Spleen (tissue), 11 donors: Measurements from ENCODE around the gene LPCAT1. TPM values are rescaled to one million over a fixed set of nuclear protein-coding genes. Genes with fewer than 3 reads are reported as not detected.

Experiments
- DNase-seq: peaks from one replicate; pipeline ENCODE4 v3.0.0-alpha.2; 2020
- H3K27ac ChIP-seq, 8 donors: fragments of 200-600 bp; sonication (generic) in 7 of 8; 1 replicate in 4 of 8; 2 replicates in 4 of 8; pipeline versions ENCODE4 v1.5.0 to v1.8.0; 2016 to 2021; ENCODE audit warnings: inconsistent platforms in 4 of 8, mild to moderate bottlenecking in 4 of 8, moderate library complexity in 1 of 8
- H3K27me3 ChIP-seq, 7 donors: fragments of 200-600 bp; sonication (generic) in 6 of 7; replicated peaks in 1 of 7; 1 replicate in 4 of 7; 2 replicates in 3 of 7; pipeline versions ENCODE4 v1.5.0 to v1.8.0; 2016 to 2021; ENCODE audit warnings: inconsistent platforms in 3 of 7, mild to moderate bottlenecking in 1 of 7
- H3K36me3 ChIP-seq, 6 donors: fragments of 200-600 bp; sonication (generic) in 5 of 6; 1 replicate in 4 of 6; 2 replicates in 2 of 6; pipeline versions ENCODE4 v1.5.0 to v1.8.0; 2016 to 2021; ENCODE audit warnings: inconsistent platforms in 2 of 6
- H3K4me1 ChIP-seq, 6 donors: fragments of 200-600 bp; sonication (generic) in 5 of 6; 1 replicate in 3 of 6; 2 replicates in 3 of 6; pipeline versions ENCODE4 v1.5.0 to v1.8.0; 2016 to 2021; ENCODE audit warnings: inconsistent platforms in 3 of 6
- H3K4me3 ChIP-seq, 8 donors: fragments of 200-600 bp; sonication (generic) in 7 of 8; 1 replicate in 4 of 8; 2 replicates in 4 of 8; pipeline versions ENCODE4 v1.5.0 to v1.8.0; 2016 to 2021; ENCODE audit warnings: inconsistent platforms in 4 of 8, mild to moderate bottlenecking in 4 of 8, moderate library complexity in 2 of 8
- H3K9me3 ChIP-seq, 8 donors: fragments of 200-600 bp; sonication (generic) in 7 of 8; 1 replicate in 4 of 8; 2 replicates in 4 of 8; pipeline versions ENCODE4 v1.5.0 to v1.8.0; 2016 to 2021; ENCODE audit warnings: inconsistent platforms in 4 of 8
- CTCF ChIP-seq, 11 experiments: fragments of 200-600 bp in 7 of 11; fragments of 450-650 bp in 4 of 11; sonication (generic) in 4 of 11; IDR thresholded peaks in 8 of 11; conservative IDR thresholded peaks in 3 of 11; 1 replicate in 7 of 11; 2 replicates in 4 of 11; pipeline versions ENCODE4 v1.4.0 to v1.8.0; 2016 to 2021; ENCODE audit warnings: antibody characterized with exemption in 11 of 11, inconsistent platforms in 4 of 11, mild to moderate bottlenecking in 1 of 11
- POLR2A ChIP-seq, 3 donors: fragments of 450-650 bp; IDR thresholded peaks; one replicate each; pipeline ENCODE4 v1.5.1; 2017; ENCODE audit warnings: antibody characterized with exemption in 3 of 3, mild to moderate bottlenecking in 1 of 3
- POLR2AphosphoS5 ChIP-seq, 3 donors: sonication (generic); formaldehyde crosslinking; IDR thresholded peaks; one replicate each; pipeline ENCODE4 v1.5.1; 2017; ENCODE audit warnings: antibody characterized with exemption in 3 of 3
- WGBS, 5 donors: extraction: QIAGEN DNeasy Blood & Tissue Kit in 3 of 5; methylation state at CpG; one replicate each; pipeline versions ENCODE4 v1.1.5 to v1.1.7; 2013 to 2018; 5-methylcytosine and 5-hydroxymethylcytosine counted together
- intact Hi-C: fragments of 100-400 bp; cut with DNase I; formaldehyde crosslinking; loops from one replicate; pipeline ENCODE4 v1.15.0; 2023; ENCODE audit warnings: low total_unique reads
- polyA plus RNA-seq, 3 donors: library from polyadenylated mRNA; stranded (reverse); fragments of 200-250 nt; gene quantifications; one replicate each; pipeline ENCODE4 v1.2.1, GENCODE V29; 2013
- total RNA-seq, 7 donors: library from RNA; depleted of rRNA in 3 of 7; stranded (reverse); fragments of >200 nt in 3 of 7; fragmentation: NEBNext Ultra II Directional in 4 of 7; extraction: Animal tissue kit (Norgen Biotek cat#: 25700) in 4 of 7; gene quantifications; one replicate each; pipeline versions ENCODE4 v1.1.0 to v1.2.1, GENCODE V29; 2016 to 2021
- donor health status: healthy with polysubstance abuse.
- donor health status: DM: no; HTN: no; CAD: no; lungs with moderate emphysema.
- donor health status: DM: no; HTN: no; CAD: no.
- donor health status: Bipolar disorder and iron deficiency.
- donor health status: healthy.
- donor health status: DM: no; HTN: no; CAD: no.
- donor health status: DM: yes; HTN: yes; CAD: no.

LPCAT1 gene
- total and polyA plus RNA-seq, 10 donors, result 52.2 to 322 (median 174) TPM

GRCh38 chr5:1498623-1499416 is 24.9 kb downstream of the LPCAT1 start:
- Histone ChIP-seq H3K27ac (peak overlapping the region; percentile 27 to 96 (median 91)), H3K4me3 (peak overlapping the region in 1 of 8 donors; percentile 57), H3K9me3 (no peaks in the 10 kb centered on the region), H3K36me3 (peaks cover 0 to 68% (median 10%) of the 10 kb centered on the region in 6 donors), H3K27me3 (no peaks in the 10 kb centered on the region), H3K4me1 (peaks cover 56 to 100% (median 99%) of the 10 kb centered on the region in 6 donors)
- no peak for DNase-seq
- intact Hi-C loops, result no loop called here
- 67 to 83% (median 70%) methylated on average over 17 of the region's 17 CpGs for WGBS, 5 donors
- no peak for TF ChIP-seq POLR2A (IDR thresholded peaks at IDR 0.05)
- no peak for TF ChIP-seq CTCF (IDR thresholded peaks at IDR 0.05 in 8 of 11, conservative IDR thresholded peaks at IDR 0.05 in 3 of 11)
- peak in 1 of 3 donors; percentile 35 for TF ChIP-seq POLR2AphosphoS5 (IDR thresholded peaks at IDR 0.05)

- intact Hi-C loops, result no loop called here
- Histone ChIP-seq H3K9me3 (no peaks in the 10 kb centered on the region), H3K4me1 (peaks cover 55 to 100% (median 99%) of the 10 kb centered on the region in 6 donors), H3K4me3 (peak overlapping the region in 1 of 8 donors; percentile 57), H3K36me3 (peaks cover 0 to 76% (median 17%) of the 10 kb centered on the region in 6 donors), H3K27ac (peak overlapping the region in 7 of 8 donors; percentile 80 to 96 (median 93)), H3K27me3 (no peaks in the 10 kb centered on the region)
- no peak for DNase-seq
- WGBS, 5 donors, result 39 to 53% (median 45%) methylated on average over 18 of the region's 18 CpGs
- no peak for TF ChIP-seq POLR2A (IDR thresholded peaks at IDR 0.05)
- TF ChIP-seq POLR2AphosphoS5 (IDR thresholded peaks at IDR 0.05), result peak in 1 of 3 donors; percentile 6
- TF ChIP-seq CTCF (IDR thresholded peaks at IDR 0.05 in 8 of 11, conservative IDR thresholded peaks at IDR 0.05 in 3 of 11), result no peak
Measured at GRCh38 chr5:1497795-1498622, 25.8 kb downstream of the LPCAT1 start.

GRCh38 chr5:1497242-1497777 is 26.4 kb downstream of the LPCAT1 start:
- H3K27ac ChIP-seq, result peak overlapping the region; percentile 53 to 96 (median 92)
- peak; percentile 90 for DNase-seq
- H3K4me3 ChIP-seq, result peak overlapping the region in 1 of 8 donors; percentile 57

More at GRCh38 chr5:1497242-1497777, 26.4 kb downstream of the LPCAT1 start:
- 34 to 48% (median 38%) methylated on average over 13 to 14 of the region's 14 CpGs for WGBS, 5 donors
- H3K9me3 ChIP-seq, result no peaks in the 10 kb centered on the region
- H3K27me3 ChIP-seq, result no peaks in the 10 kb centered on the region
- intact Hi-C loops, result no loop called here
- TF ChIP-seq POLR2A (IDR thresholded peaks at IDR 0.05) (no peak), CTCF (IDR thresholded peaks at IDR 0.05 in 8 of 11, conservative IDR thresholded peaks at IDR 0.05 in 3 of 11) (no peak), POLR2AphosphoS5 (IDR thresholded peaks at IDR 0.05) (peak in 2 of 3 donors; percentile 63 to 74)
- peaks cover 0 to 83% (median 22%) of the 10 kb centered on the region in 6 donors for H3K36me3 ChIP-seq
- peaks cover 49 to 100% (median 99%) of the 10 kb centered on the region in 6 donors for H3K4me1 ChIP-seq
